ENCODE measurements around the gene ZNF718.

DNA sequence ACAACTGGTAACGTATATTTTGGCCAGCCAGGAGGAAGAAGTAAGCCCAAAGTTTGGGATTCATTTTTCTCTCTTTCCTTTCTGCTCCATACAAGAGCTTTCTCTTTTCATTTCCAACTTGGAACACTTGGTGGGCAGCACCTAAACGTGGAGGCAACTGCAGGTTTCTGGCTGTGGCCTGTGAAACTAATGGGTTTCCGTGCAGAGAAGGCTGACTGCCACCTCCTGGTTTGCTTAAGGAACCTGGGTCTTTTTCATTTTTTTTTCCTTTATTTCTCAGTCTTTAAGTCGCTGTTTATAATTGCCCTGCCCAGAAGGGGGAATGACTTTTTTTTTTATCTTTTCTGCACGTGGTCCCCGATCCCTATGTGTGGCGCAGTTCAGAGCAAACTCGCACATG lies 15.4 kb downstream of the ZNF718 start:
- TF ChIP-seq, protein P1, sequence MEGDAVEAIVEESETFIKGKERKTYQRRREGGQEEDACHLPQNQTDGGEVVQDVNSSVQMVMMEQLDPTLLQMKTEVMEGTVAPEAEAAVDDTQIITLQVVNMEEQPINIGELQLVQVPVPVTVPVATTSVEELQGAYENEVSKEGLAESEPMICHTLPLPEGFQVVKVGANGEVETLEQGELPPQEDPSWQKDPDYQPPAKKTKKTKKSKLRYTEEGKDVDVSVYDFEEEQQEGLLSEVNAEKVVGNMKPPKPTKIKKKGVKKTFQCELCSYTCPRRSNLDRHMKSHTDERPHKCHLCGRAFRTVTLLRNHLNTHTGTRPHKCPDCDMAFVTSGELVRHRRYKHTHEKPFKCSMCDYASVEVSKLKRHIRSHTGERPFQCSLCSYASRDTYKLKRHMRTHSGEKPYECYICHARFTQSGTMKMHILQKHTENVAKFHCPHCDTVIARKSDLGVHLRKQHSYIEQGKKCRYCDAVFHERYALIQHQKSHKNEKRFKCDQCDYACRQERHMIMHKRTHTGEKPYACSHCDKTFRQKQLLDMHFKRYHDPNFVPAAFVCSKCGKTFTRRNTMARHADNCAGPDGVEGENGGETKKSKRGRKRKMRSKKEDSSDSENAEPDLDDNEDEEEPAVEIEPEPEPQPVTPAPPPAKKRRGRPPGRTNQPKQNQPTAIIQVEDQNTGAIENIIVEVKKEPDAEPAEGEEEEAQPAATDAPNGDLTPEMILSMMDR (IDR thresholded peaks at IDR 0.05; ENCODE audit: extremely low read depth in 1 of 2, insufficient read depth in 1 of 2, low read depth in 1 of 2, low read length in 2 of 2): no peak
- TF ChIP-seq, protein P2, sequence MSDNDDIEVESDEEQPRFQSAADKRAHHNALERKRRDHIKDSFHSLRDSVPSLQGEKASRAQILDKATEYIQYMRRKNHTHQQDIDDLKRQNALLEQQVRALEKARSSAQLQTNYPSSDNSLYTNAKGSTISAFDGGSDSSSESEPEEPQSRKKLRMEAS (IDR thresholded peaks at IDR 0.05; ENCODE audit: insufficient read depth, insufficient read length): no peak
- no peak for TF ChIP-seq EZH2 (IDR thresholded peaks at IDR 0.05; ENCODE audit: borderline replicate concordance, low read depth, low read length, severe bottlenecking)
- no peak for TF ChIP-seq POLR2AphosphoS5 (IDR thresholded peaks at IDR 0.05; ENCODE audit: insufficient read depth, low read depth, low read length)
- no peak for TF ChIP-seq POLR2A (IDR thresholded peaks at IDR 0.05; ENCODE audit: low read depth, low read length)
- TF ChIP-seq JUN (IDR thresholded peaks at IDR 0.05; ENCODE audit: borderline replicate concordance, insufficient read depth, insufficient read length, low read depth): no peak
- TF ChIP-seq GATA2 (IDR thresholded peaks at IDR 0.05; ENCODE audit: insufficient read depth, insufficient read length, low read depth, low read length): no peak

Measured in endothelial cell of umbilical vein (primary cell).